ENCODE data around the gene ADAT3.

ADAT3 gene

DNA sequence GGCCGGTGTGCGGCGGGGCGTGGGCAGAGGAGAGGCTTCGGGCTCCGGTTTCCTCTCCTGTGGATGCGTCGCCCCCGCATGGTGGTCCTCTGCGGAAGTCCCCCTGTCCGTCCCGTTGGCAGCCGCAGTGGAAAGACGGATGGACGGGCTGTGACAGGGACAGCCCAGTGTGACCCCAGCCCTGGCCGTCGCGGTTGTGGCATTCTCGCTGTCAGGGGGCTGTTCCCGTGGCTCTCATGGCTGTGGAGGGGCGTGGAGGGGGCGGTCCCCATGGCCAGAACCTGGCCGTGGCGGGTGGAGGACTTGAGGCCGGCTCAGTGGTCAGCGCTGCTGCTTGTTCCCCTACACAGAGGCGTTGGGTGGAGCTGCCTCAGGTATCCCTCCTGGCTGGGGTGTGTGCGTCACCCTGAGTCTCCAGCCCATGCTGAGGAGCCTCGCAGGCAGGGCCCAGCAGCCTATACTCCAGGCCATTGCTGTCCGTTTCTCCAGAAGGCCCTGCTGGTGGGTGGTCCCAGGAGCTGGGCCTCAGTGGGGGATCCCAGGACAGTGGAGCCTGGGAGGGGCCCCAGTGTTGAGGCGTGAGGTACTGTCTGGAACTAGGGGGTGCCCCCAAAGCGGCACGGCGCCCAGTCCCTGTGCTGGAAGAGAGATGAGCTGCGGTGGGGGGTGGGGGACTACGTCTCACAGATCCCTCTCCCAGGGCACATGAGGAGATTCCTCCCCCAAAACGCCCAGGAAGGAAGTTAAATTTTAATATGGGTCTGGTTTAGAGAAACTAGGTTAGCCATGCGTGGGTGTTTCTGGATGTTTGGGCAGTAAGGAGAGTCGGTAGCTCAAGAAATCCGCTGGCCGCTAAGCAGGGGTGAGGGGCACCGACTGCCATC, 56.0 kb downstream of the ADAT3 start:
- H3K4me1 Mint-ChIP-seq, result peaks cover 53% of the 10 kb centered on the region
- H3K27me3 Mint-ChIP-seq, result no peaks in the 10 kb centered on the region
- H3K9me3 Mint-ChIP-seq, result no peaks in the 10 kb centered on the region
- no peak for ATAC-seq
- no peak for DNase-seq
- H3K27ac Mint-ChIP-seq, result peak overlapping the region in 1 of 2 donors; percentile 19
- no peak overlapping the region for H3K4me3 Mint-ChIP-seq

DNA sequence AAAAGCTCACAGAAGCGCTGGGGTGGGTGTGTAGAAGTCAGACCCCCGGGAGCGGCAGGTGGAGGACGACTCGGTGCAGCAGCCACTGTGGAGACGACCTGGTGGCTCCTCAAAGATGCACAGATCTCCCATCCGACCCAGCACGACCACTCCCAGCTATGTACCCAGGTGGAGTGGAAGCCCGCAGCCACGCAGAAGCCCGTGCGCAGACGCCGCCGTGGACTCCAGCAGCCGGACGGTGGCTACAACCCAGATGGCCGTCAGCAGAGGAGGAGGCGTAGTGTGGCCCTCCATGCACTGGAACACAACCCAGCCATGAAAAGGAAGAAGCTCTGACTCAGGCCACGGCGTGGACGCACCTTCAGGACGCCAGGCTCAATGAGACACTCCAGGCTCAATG, 57.5 kb downstream of the ADAT3 start:
- Mint-ChIP-seq H3K9me3 (no peaks in the 10 kb centered on the region), H3K4me1 (peaks cover 51% of the 10 kb centered on the region), H3K27me3 (no peaks in the 10 kb centered on the region), H3K27ac (no peak overlapping the region), H3K4me3 (no peak overlapping the region)
- ATAC-seq (no peak), DNase-seq (no peak)

All from stimulated activated naive CD8-positive, alpha-beta T cell treated with anti-CD3 and anti-CD28 coated beads, Interleukin-15, amount 100 ng/mL, for 72 hours (primary cell).